K562 (cell line): Measurements from ENCODE around the gene TTLL10. TPM values are rescaled to one million over a fixed set of nuclear protein-coding genes. Genes with fewer than 3 reads are reported as not detected.

ENCODE experiments used
- ATAC-seq: fragments of 200-7000 bp; cut with Tn5 transposase; 3 replicates; pipeline ENCODE4 v1.9.1; 2020; ENCODE audit warnings: moderate library complexity
- BruUV-seq: library from RNA; stranded (reverse); fragments of 400-500 nt; replicated peaks from 2 replicates; lab custom pipeline; 2021; lab: Mats Ljungman, UMichigan
- CTCF ChIA-PET: fragments of 300-600 bp; formaldehyde crosslinking; extraction: SDS; loops from one replicate; lab custom pipeline; 2021; ENCODE audit warnings: low intra/inter-chr PET ratio; lab: Yijun Ruan, JAX
- POLR2A ChIA-PET: fragments of 300-600, 350-650 bp; sonication (Branson Sonifier 250); formaldehyde crosslinking; extraction: SDS; loops from one replicate; lab custom pipeline; 2021; ENCODE audit warnings: antibody characterized with exemption, inconsistent platforms; lab: Yijun Ruan, JAX
- DNase-seq, 4 experiments: peaks; one replicate each; pipeline versions ENCODE4 v3.0.0 to v3.0.0-alpha.2; 2011 to 2018; ENCODE audit warnings: low spot score in 3 of 4, mixed read lengths in 3 of 4; ENCODE audit errors: extremely low read depth in 1 of 4
- FAIRE-seq: peaks from 2 replicates; lab custom pipeline; 2011; peaks lifted over from hg19 to GRCh38; lab: Jason Lieb, UNC
- H2AFZ ChIP-seq: 2 replicates; pipeline ENCODE4 v1.6.0; 2011; ENCODE audit warnings: low read depth, low read length, control low read depth, inconsistent platforms
- H3K27ac ChIP-seq: fragments of 200-600 bp; 3 replicates; pipeline ENCODE4 v1.8.0; 2011; ENCODE audit warnings: low read depth, mild to moderate bottlenecking, control low read depth, inconsistent platforms, low read length, moderate library complexity, mixed read lengths; ENCODE audit errors: extremely low read depth
- H3K27me3 ChIP-seq, 2 experiments: fragments of 300-600 bp in 1 of 2; 2 replicates in 1 of 2; 3 replicates in 1 of 2; pipeline versions ENCODE4 v1.6.0 to v1.8.0; 2011; ENCODE audit warnings: inconsistent platforms in 2 of 2, low read length in 2 of 2, mild to moderate bottlenecking in 1 of 2, mixed read lengths in 1 of 2, moderate library complexity in 1 of 2; ENCODE audit not compliant: control insufficient read depth in 2 of 2, insufficient read depth in 2 of 2
- H3K36me3 ChIP-seq: fragments of 300-600 bp; 3 replicates; pipeline ENCODE4 v1.8.0; 2011; ENCODE audit warnings: mild to moderate bottlenecking, low read length, inconsistent platforms; ENCODE audit not compliant: control insufficient read depth, insufficient read depth
- H3K4me1 ChIP-seq, 2 experiments: fragments of 200-600 bp in 1 of 2; replicated peaks in 1 of 2; 2 replicates in 1 of 2; 3 replicates in 1 of 2; pipeline versions ENCODE4 v1.5.1 to v1.8.0; 2011; ENCODE audit warnings: inconsistent platforms in 2 of 2, low read length in 2 of 2, mild to moderate bottlenecking in 1 of 2, mixed read lengths in 1 of 2, moderate library complexity in 1 of 2; ENCODE audit not compliant: control insufficient read depth in 2 of 2, insufficient read depth in 2 of 2
- H3K4me2 ChIP-seq: 2 replicates; pipeline ENCODE4 v1.6.1; 2011; ENCODE audit warnings: low read length, control low read depth, inconsistent platforms, mixed read lengths; ENCODE audit not compliant: insufficient read depth
- H3K4me3 ChIP-seq: fragments of 200-600 bp; sonication (generic), shearing (Covaris generic); 2 replicates; pipeline ENCODE4 v1.5.1; 2016; ENCODE audit warnings: control low read depth, inconsistent platforms
- H3K79me2 ChIP-seq: fragments of 200-600 bp; 3 replicates; pipeline ENCODE4 v1.8.0; 2011; ENCODE audit warnings: low read length, inconsistent platforms; ENCODE audit not compliant: control insufficient read depth, insufficient read depth
- H3K9ac ChIP-seq, 2 experiments: 2 replicates each; pipeline versions ENCODE4 v1.6.0 to v1.6.1; 2011; ENCODE audit warnings: low read depth in 2 of 2, low read length in 2 of 2, control low read depth in 1 of 2, inconsistent platforms in 1 of 2, mild to moderate bottlenecking in 1 of 2, mixed read lengths in 1 of 2; ENCODE audit not compliant: insufficient read depth in 1 of 2
- H3K9me1 ChIP-seq: one replicate; pipeline ENCODE4 v1.6.0; 2011; ENCODE audit warnings: inconsistent platforms, mild to moderate bottlenecking, low read length, moderate library complexity; ENCODE audit not compliant: control insufficient read depth, insufficient read depth
- H3K9me3 ChIP-seq: replicated peaks from 2 replicates; pipeline ENCODE4 v1.5.1; 2011; ENCODE audit warnings: low read depth, low read length, inconsistent platforms; ENCODE audit not compliant: control insufficient read depth, insufficient read depth
- H4K20me1 ChIP-seq: replicated peaks from 2 replicates; pipeline ENCODE4 v1.6.1; 2011; ENCODE audit warnings: low read length, inconsistent platforms, mixed read lengths; ENCODE audit not compliant: control insufficient read depth, insufficient read depth
- ARID1B ChIP-seq: fragments of 450-650 bp; IDR thresholded peaks from 2 replicates; pipeline ENCODE4 v1.6.1; 2016; ENCODE audit warnings: antibody characterized with exemption, mild to moderate bottlenecking, inconsistent platforms
- CEBPG ChIP-seq, 3 experiments: fragments of 200-800 bp in 1 of 3; sonication (Bioruptor generic) in 1 of 3; sonication (generic) in 1 of 3; formaldehyde crosslinking in 1 of 3; IDR thresholded peaks in 2 of 3; conservative IDR thresholded peaks in 1 of 3; 2 replicates each; pipeline versions ENCODE4 v1.6.1 to v1.8.0; 2016 to 2022; ENCODE audit warnings: missing compliant biosample characterization in 2 of 3, missing genetic modification characterization in 2 of 3, mild to moderate bottlenecking in 1 of 3, missing genetic modification reagents in 1 of 3
- DIDO1 ChIP-seq: fragments of 450-650 bp; IDR thresholded peaks from 2 replicates; pipeline ENCODE4 v1.6.1; 2016; ENCODE audit warnings: low read depth, missing biosample characterization, missing genetic modification characterization
- FOXP1 ChIP-seq: sonication (generic); formaldehyde crosslinking; IDR thresholded peaks from 2 replicates; pipeline ENCODE4 v1.8.0; 2022; ENCODE audit warnings: mild to moderate bottlenecking, missing genetic modification reagents
- LCOR ChIP-seq: sonication (generic); formaldehyde crosslinking; IDR thresholded peaks from 2 replicates; pipeline ENCODE4 v1.8.0; 2022; ENCODE audit warnings: mild to moderate bottlenecking, missing genetic modification reagents
- MED1 ChIP-seq: sonication (generic); formaldehyde crosslinking; IDR thresholded peaks from 2 replicates; pipeline ENCODE4 v1.8.1; 2023; ENCODE audit warnings: missing genetic modification reagents, borderline replicate concordance
- NCOR1 ChIP-seq: fragments of 450-650 bp; IDR thresholded peaks from 2 replicates; pipeline ENCODE4 v1.6.1; 2016; ENCODE audit warnings: mild to moderate bottlenecking, moderate library complexity
- NR2F6 ChIP-seq: fragments of 450-650 bp; formaldehyde crosslinking; IDR thresholded peaks from 2 replicates; pipeline ENCODE4 v1.4.0; 2020; ENCODE audit warnings: mild to moderate bottlenecking
- POLR2AphosphoS2 ChIP-seq: IDR thresholded peaks from 2 replicates; pipeline ENCODE4 v1.6.1; 2012; ENCODE audit warnings: low read length, improper control_type of control experiment
- RFX1 ChIP-seq: fragments of 450-650 bp; IDR thresholded peaks from 2 replicates; pipeline ENCODE4 v1.6.1; 2016; ENCODE audit warnings: mild to moderate bottlenecking, moderate library complexity
- TEAD2 ChIP-seq: fragments of 450-650 bp; IDR thresholded peaks from 2 replicates; pipeline ENCODE4 v1.6.1; 2016; ENCODE audit warnings: missing genetic modification characterization, control low read depth, missing compliant biosample characterization
- WGBS: fragments of 100-300 bp; shearing (Covaris generic); methylation state at CpG from one replicate; pipeline ENCODE4 v1.1.6; 2016; ENCODE audit warnings: low coverage, mixed read lengths; ENCODE audit not compliant: insufficient coverage; ENCODE audit errors: missing lambda C conversion rate; 5-methylcytosine and 5-hydroxymethylcytosine counted together
- in situ Hi-C: fragments of 300-500 bp; cut with MboI; formaldehyde crosslinking; loops from 4 replicates; pipeline ENCODE4 v1.15.0; 2018; ENCODE audit warnings: inconsistent platforms, mixed read lengths
- intact Hi-C: fragments of 100-400 bp; cut with micrococcal nuclease; formaldehyde crosslinking; loops from 2 replicates; pipeline ENCODE4 v1.14.2; 2022
- polyA plus RNA-seq, 8 experiments: library from polyadenylated mRNA; depleted of rRNA in 4 of 8; stranded (reverse) in 5 of 8; unstranded in 3 of 8; fragments of >200 nt; fragmentation: Nextera tagmentation in 2 of 8; fragmentation: Illumina TruSeq in 1 of 8; extraction: Ambion mirVana in 2 of 8; extraction: Trizol in 1 of 8; gene quantifications; 2 replicates each; pipeline versions ENCODE4 v1.2.1 to v1.2.3, GENCODE V29; 2011 to 2014; ENCODE audit warnings: inconsistent platforms in 1 of 8, missing spikeins in 1 of 8
- total RNA-seq, 7 experiments: library from RNA; depleted of rRNA in 6 of 7; stranded (reverse); fragments of >200 nt in 6 of 7; fragmentation: Illumina TruSeq in 2 of 7; extraction: Trizol in 2 of 7; gene quantifications; 2 replicates each; pipeline versions ENCODE4 v1.2.1 to v1.2.3, GENCODE V29; 2011 to 2021; ENCODE audit warnings: low replicate concordance in 1 of 7
- TF ChIP-seq, protein P1 (sequence below): fragments of 250-450 bp; sonication (Bioruptor Pico); IDR thresholded peaks from 2 replicates; pipeline ENCODE4 v1.4.0; 2020; ENCODE audit warnings: borderline replicate concordance
- TF ChIP-seq, protein P2 (sequence below): fragments of 450-650 bp; IDR thresholded peaks from 2 replicates; pipeline ENCODE4 v1.6.1; 2016; ENCODE audit warnings: antibody characterized with exemption
- TF ChIP-seq, protein P3 (sequence below): fragments of 450-650 bp; conservative IDR thresholded peaks from 2 replicates; pipeline ENCODE4 v1.6.1; 2016; ENCODE audit warnings: missing genetic modification characterization, low read depth, mild to moderate bottlenecking, missing compliant biosample characterization, moderate library complexity
- TF ChIP-seq, protein P4 (sequence below): fragments of 450-650 bp; formaldehyde crosslinking; IDR thresholded peaks from 2 replicates; pipeline ENCODE4 v1.4.0; 2022; ENCODE audit warnings: mild to moderate bottlenecking, moderate library complexity

The TTLL10 gene
- total and polyA plus RNA-seq, 9 of the 15 experiments (the other 6 are each of a cell fraction or from before 2014, with no cell fraction given) = not detected

- FAIRE-seq = no peak
These were observed 24.3 kb upstream of the TTLL10 start for GRCh38 chr1:1149416-1149815.

More at GRCh38 chr1:1149416-1149815, 24.3 kb upstream of the TTLL10 start:
- no peaks in the 10 kb centered on the region for H3K9me1 ChIP-seq
- H2AFZ ChIP-seq = no peak overlapping the region
- no peak overlapping the region for H3K27ac ChIP-seq
- H3K79me2 ChIP-seq = no peaks in the 10 kb centered on the region
- peaks cover 25 to 43% of the 10 kb centered on the region in 2 experiments for H3K27me3 ChIP-seq
- H3K9ac ChIP-seq = no peak overlapping the region; a peak in 1 of 4 replicates
- no peaks in the 10 kb centered on the region for H3K9me3 ChIP-seq
- ChIA-PET CTCF (no interaction called here), POLR2A (no interaction called here)
- H3K4me3 ChIP-seq = no peak overlapping the region
- peaks cover 0 to 63% of the 10 kb centered on the region in 2 experiments; a peak in 3 of 5 replicates for H3K4me1 ChIP-seq
- H3K4me2 ChIP-seq = no peak overlapping the region
- in situ Hi-C loops = no loop called here
- H4K20me1 ChIP-seq = peaks cover 8% of the 10 kb centered on the region; the same call in 1 of the 2 replicates
- no peaks in the 10 kb centered on the region for H3K36me3 ChIP-seq
- TF ChIP-seq, protein P1, sequence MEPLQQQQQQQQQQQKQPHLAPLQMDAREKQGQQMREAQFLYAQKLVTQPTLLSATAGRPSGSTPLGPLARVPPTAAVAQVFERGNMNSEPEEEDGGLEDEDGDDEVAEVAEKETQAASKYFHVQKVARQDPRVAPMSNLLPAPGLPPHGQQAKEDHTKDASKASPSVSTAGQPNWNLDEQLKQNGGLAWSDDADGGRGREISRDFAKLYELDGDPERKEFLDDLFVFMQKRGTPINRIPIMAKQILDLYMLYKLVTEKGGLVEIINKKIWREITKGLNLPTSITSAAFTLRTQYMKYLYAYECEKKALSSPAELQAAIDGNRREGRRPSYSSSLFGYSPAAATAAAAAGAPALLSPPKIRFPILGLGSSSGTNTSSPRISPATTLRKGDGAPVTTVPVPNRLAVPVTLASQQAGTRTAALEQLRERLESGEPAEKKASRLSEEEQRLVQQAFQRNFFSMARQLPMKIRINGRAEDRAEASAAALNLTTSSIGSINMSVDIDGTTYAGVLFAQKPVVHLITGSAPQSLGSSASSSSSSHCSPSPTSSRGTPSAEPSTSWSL (CRISPR knock-in tag) = no peak
- TF ChIP-seq FOXP1 (CRISPR knock-in tag) (no peak), TEAD2 (no peak), NCOR1 (no peak), ARID1B (no peak), POLR2AphosphoS2 (no peak), DIDO1 (tag) (no peak), MED1 (CRISPR knock-in tag) (no peak), NR2F6 (CRISPR knock-in tag) (no peak), LCOR (CRISPR knock-in tag) (no peak), CEBPG (CRISPR knock-in tag; IDR thresholded peaks at IDR 0.05) (no peak), CEBPG (tag; conservative IDR thresholded peaks at IDR 0.05 in 1 of 2, IDR thresholded peaks at IDR 0.05 in 1 of 2) (no peak), RFX1 (no peak)
- TF ChIP-seq, protein P2, sequence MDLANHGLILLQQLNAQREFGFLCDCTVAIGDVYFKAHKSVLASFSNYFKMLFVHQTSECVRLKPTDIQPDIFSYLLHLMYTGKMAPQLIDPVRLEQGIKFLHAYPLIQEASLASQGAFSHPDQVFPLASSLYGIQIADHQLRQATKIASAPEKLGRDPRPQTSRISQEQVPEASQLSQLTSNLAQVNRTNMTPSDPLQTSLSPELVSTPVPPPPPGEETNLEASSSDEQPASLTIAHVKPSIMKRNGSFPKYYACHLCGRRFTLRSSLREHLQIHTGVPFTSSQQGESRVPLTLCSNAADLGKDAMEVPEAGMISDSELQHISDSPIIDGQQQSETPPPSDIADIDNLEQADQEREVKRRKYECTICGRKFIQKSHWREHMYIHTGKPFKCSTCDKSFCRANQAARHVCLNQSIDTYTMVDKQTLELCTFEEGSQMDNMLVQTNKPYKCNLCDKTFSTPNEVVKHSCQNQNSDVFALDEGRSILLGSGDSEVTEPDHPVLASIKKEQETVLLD = no peak
- TF ChIP-seq, protein P3, sequence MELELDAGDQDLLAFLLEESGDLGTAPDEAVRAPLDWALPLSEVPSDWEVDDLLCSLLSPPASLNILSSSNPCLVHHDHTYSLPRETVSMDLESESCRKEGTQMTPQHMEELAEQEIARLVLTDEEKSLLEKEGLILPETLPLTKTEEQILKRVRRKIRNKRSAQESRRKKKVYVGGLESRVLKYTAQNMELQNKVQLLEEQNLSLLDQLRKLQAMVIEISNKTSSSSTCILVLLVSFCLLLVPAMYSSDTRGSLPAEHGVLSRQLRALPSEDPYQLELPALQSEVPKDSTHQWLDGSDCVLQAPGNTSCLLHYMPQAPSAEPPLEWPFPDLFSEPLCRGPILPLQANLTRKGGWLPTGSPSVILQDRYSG (tag) = no peak
- TF ChIP-seq, protein P4, sequence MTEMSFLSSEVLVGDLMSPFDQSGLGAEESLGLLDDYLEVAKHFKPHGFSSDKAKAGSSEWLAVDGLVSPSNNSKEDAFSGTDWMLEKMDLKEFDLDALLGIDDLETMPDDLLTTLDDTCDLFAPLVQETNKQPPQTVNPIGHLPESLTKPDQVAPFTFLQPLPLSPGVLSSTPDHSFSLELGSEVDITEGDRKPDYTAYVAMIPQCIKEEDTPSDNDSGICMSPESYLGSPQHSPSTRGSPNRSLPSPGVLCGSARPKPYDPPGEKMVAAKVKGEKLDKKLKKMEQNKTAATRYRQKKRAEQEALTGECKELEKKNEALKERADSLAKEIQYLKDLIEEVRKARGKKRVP (CRISPR knock-in tag) = no peak
- intact Hi-C loops = no loop called here
- DNase-seq = no peak
- ATAC-seq = no peak
- WGBS = 26% methylated on average over 6 of the region's 15 CpGs
- BruUV-seq = no TSS peak
